Neural progenitor cell (in vitro differentiated cells): ENCODE measurements around the gene TSACC.

Experiments used
- EZH2 ChIP-seq: fragments of 200-600 bp; sonication (generic); IDR thresholded peaks from 2 replicates; pipeline ENCODE4 v1.6.1; 2017; ENCODE audit warnings: antibody characterized with exemption, mild to moderate bottlenecking, moderate library complexity
- EZH2phosphoT487 ChIP-seq: fragments of 200-600 bp; sonication (generic); IDR thresholded peaks from 2 replicates; pipeline ENCODE4 v1.6.1; 2017; ENCODE audit warnings: antibody characterized with exemption
- TF ChIP-seq, protein P1 (sequence below): fragments of 200-600 bp; sonication (generic); IDR thresholded peaks from 2 replicates; pipeline ENCODE4 v1.5.1; 2017; ENCODE audit warnings: antibody characterized with exemption, mild to moderate bottlenecking

DNA sequence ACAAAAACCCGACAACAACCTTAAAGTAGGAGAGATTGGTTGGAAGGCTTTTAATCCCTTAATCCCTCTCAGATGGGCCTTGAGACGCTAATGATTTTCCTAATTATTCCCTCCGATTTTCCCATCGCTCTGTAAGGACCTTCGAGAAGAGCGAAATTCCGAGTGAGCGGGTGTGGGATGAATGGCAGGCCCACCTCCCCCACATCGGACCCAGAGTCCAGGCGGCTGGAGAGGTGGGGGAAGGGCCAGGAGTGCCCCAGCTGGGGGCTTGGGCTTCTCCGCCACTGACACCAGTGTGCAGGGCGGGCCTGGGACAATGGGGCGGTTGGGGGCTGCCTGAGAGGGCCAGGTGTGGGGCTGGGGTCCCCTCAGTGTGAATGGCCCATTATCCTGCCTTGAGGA lies 54.1 kb downstream of the TSACC start:
- TF ChIP-seq, protein P1, sequence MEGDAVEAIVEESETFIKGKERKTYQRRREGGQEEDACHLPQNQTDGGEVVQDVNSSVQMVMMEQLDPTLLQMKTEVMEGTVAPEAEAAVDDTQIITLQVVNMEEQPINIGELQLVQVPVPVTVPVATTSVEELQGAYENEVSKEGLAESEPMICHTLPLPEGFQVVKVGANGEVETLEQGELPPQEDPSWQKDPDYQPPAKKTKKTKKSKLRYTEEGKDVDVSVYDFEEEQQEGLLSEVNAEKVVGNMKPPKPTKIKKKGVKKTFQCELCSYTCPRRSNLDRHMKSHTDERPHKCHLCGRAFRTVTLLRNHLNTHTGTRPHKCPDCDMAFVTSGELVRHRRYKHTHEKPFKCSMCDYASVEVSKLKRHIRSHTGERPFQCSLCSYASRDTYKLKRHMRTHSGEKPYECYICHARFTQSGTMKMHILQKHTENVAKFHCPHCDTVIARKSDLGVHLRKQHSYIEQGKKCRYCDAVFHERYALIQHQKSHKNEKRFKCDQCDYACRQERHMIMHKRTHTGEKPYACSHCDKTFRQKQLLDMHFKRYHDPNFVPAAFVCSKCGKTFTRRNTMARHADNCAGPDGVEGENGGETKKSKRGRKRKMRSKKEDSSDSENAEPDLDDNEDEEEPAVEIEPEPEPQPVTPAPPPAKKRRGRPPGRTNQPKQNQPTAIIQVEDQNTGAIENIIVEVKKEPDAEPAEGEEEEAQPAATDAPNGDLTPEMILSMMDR = no peak
- TF ChIP-seq EZH2 (peak; percentile 50), EZH2phosphoT487 (peak; percentile 47)
